Measurements from ENCODE around the gene PARP8.
"Not testable (repeated sequence)": the region's sequence is repeated elsewhere in the genome, so short reads cannot be mapped to it uniquely, and the experiment has no call there.

The PARP8 gene, protein sequence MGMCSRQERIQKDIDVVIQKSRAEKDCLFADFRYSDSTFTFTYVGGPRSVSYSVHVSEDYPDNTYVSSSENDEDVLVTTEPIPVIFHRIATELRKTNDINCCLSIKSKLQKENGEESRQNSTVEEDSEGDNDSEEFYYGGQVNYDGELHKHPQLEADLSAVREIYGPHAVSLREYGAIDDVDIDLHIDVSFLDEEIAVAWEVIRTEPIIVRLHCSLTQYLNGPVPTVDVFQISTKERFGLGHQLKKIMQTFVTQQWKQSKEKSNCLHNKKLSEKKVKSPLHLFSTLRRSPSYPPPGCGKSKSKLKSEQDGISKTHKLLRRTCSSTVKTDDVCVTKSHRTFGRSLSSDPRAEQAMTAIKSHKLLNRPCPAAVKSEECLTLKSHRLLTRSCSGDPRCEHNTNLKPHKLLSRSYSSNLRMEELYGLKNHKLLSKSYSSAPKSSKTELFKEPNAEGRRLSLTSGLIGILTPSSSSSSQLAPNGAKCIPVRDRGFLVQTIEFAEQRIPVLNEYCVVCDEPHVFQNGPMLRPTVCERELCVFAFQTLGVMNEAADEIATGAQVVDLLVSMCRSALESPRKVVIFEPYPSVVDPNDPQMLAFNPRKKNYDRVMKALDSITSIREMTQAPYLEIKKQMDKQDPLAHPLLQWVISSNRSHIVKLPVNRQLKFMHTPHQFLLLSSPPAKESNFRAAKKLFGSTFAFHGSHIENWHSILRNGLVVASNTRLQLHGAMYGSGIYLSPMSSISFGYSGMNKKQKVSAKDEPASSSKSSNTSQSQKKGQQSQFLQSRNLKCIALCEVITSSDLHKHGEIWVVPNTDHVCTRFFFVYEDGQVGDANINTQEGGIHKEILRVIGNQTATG

DNA sequence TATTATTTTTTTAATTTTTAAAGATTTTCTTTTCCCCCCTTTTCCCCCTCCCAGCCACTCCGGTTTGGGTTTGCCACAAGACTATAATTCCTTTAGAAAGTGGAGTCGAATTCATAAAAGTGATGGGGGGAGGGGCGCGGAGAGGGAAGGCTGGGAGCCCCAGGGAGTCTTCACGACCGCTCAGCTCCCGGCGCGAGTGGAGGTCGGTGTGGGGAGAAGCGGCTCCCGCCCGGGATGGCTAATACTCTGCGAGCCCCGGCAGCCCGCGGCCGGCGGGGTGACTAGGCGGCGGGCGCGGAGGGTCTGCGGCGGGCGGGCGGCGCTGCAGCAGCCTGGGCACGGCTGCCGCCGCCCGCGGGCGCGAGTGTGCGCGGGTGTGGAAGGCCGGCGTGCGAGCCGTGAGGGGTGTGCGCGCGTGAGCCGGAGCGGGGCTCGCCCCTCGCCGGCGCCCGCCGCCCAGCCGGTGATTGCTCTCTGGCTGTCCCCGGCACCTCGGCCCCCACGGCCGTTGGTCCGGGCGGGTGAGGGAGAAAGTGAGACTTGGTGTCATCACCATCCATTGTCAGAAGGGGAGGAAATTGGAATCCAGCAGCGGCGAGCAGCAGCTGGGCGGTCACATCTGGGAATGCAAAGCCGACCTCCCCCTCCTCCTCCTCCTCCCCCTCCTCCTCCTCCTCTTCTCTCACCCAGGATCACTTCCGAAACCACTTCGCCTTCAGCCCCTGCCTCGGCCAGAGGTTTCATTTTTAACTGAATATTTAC is at the start of gene PARP8:
PARP8 (plus strand) TSS at position 377 of the 762 bp plus-strand sequence. CDS start 459 bp downstream, outside the sequence.
- Histone ChIP-seq H3K36me3 (no peaks in the 10 kb centered on the region), H3K4me3 (peak within 1 kb of the TSS; percentile 82), H3K27ac (peak within 1 kb of the TSS; percentile 94), H3K4me1 (peaks cover 27% of the 10 kb centered on the region), H4K20me1 (no peaks in the 10 kb centered on the region), H3K27me3 (no peaks in the 10 kb centered on the region), H3K9ac (peak within 1 kb of the TSS; percentile 88), H3K9me3 (no peaks in the 10 kb centered on the region), H3K4me2 (peak within 1 kb of the TSS; percentile 78)
- no peak for TF ChIP-seq Cebpa-rat (IDR thresholded peaks at IDR 0.05)

- Histone ChIP-seq H4K20me1 (no peaks in the 10 kb centered on the region), H3K9me3 (no peaks in the 10 kb centered on the region), H3K4me1 (no peaks in the 10 kb centered on the region)
These were observed 42.8 kb upstream of the PARP8 start for GRCh38 chr5:50623666-50624065.

GRCh38 chr5:50634866-50635265 is 31.6 kb upstream of the PARP8 start:
- H3K36me3 ChIP-seq, H4K20me1 ChIP-seq, H3K27ac ChIP-seq, H3K9me3 ChIP-seq, H3K4me3 ChIP-seq, H3K4me2 ChIP-seq, H3K4me1 ChIP-seq, H3K9ac ChIP-seq, H3K27me3 ChIP-seq: not testable (repeated sequence)
- peak; percentile 61; the same call in 1 of the 2 replicates for TF ChIP-seq Cebpa-rat (IDR thresholded peaks at IDR 0.05)

More at GRCh38 chr5:50623666-50624065, 42.8 kb upstream of the PARP8 start:
- Histone ChIP-seq H3K27me3 (no peaks in the 10 kb centered on the region), H3K9ac (no peak overlapping the region), H3K4me3 (no peak overlapping the region), H3K27ac (no peak overlapping the region), H3K36me3 (no peaks in the 10 kb centered on the region), H3K4me2 (no peak overlapping the region)
- TF ChIP-seq Cebpa-rat (IDR thresholded peaks at IDR 0.05), result no peak

GRCh38 chr5:50637576-50637975 is 28.9 kb upstream of the PARP8 start:
- H4K20me1 ChIP-seq, H3K4me2 ChIP-seq, H3K4me1 ChIP-seq, H3K27me3 ChIP-seq, H3K27ac ChIP-seq, H3K4me3 ChIP-seq, H3K9me3 ChIP-seq, H3K9ac ChIP-seq, H3K36me3 ChIP-seq: not testable (repeated sequence)

DNA sequence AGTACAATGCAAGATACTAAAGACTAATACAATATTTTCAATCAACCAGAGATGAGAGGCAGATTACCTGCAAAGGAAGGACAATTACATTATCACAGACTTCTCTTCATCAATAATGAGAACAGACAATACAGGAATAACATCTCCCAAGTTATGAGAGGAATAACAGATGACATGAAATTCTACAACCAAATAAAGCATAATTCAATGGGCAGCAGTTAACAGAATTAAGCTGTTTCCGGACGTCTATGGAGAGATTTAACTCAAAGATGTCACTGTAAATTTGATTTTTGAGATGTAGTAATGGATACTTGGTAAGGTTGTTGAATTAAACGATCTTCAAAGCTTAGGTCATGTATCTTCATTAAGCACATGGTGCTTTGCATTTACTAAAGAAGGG is 19.8 kb upstream of the PARP8 start:
- Histone ChIP-seq H3K4me1 (no peaks in the 10 kb centered on the region), H3K9me3 (no peaks in the 10 kb centered on the region), H3K27me3 (no peaks in the 10 kb centered on the region), H4K20me1 (no peaks in the 10 kb centered on the region), H3K36me3 (no peaks in the 10 kb centered on the region), H3K4me2 (no peak overlapping the region), H3K4me3 (no peak overlapping the region), H3K27ac (no peak overlapping the region), H3K9ac (no peak overlapping the region)
- no peak for TF ChIP-seq Cebpa-rat (IDR thresholded peaks at IDR 0.05)

GRCh38 chr5:50647726-50648125 is 18.7 kb upstream of the PARP8 start:
- Histone ChIP-seq H3K36me3 (no peaks in the 10 kb centered on the region), H3K27me3 (no peaks in the 10 kb centered on the region), H3K4me3 (no peak overlapping the region), H3K27ac (no peak overlapping the region), H3K4me2 (no peak overlapping the region), H3K4me1 (no peaks in the 10 kb centered on the region), H4K20me1 (no peaks in the 10 kb centered on the region), H3K9me3 (no peaks in the 10 kb centered on the region), H3K9ac (no peak overlapping the region)
- no peak for TF ChIP-seq Cebpa-rat (IDR thresholded peaks at IDR 0.05)

DNA sequence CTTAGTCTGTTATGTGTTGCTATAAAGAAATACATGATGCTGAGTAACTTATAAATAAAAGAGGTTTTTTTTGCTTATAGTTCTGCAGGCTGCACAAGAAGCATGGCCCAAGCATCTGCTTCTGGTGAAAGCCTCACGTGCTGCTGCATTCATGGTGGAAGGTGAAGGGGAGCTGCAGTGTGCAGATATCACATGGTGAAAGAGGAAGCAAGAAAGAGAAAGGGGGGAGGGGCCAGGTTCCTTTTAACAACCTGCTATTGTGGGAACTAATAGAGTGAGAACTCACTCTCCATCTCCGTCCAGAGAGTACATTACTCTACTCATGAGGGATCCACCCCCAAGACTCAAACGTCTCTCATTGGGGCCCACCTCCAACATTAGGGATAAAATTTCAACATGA is 12.5 kb upstream of the PARP8 start:
- no peak overlapping the region for H3K4me2 ChIP-seq
- H3K27ac ChIP-seq, result no peak overlapping the region
- no peak for TF ChIP-seq Cebpa-rat (IDR thresholded peaks at IDR 0.05)
- H3K9me3 ChIP-seq, result no peaks in the 10 kb centered on the region
- no peak overlapping the region for H3K9ac ChIP-seq
- H3K36me3 ChIP-seq, result no peaks in the 10 kb centered on the region
- H3K4me3 ChIP-seq, result no peak overlapping the region
- no peaks in the 10 kb centered on the region for H4K20me1 ChIP-seq
- no peaks in the 10 kb centered on the region for H3K27me3 ChIP-seq
- H3K4me1 ChIP-seq, result no peaks in the 10 kb centered on the region

- no peak overlapping the region for H3K4me2 ChIP-seq
- H3K9me3 ChIP-seq, result no peaks in the 10 kb centered on the region
- H3K4me1 ChIP-seq, result no peaks in the 10 kb centered on the region
- no peaks in the 10 kb centered on the region for H3K27me3 ChIP-seq
- no peaks in the 10 kb centered on the region for H3K36me3 ChIP-seq
- H3K27ac ChIP-seq, result no peak overlapping the region
- H3K9ac ChIP-seq, result no peak overlapping the region
- no peak overlapping the region for H3K4me3 ChIP-seq
- no peak for TF ChIP-seq Cebpa-rat (IDR thresholded peaks at IDR 0.05)
- no peaks in the 10 kb centered on the region for H4K20me1 ChIP-seq
These were observed 11.2 kb upstream of the PARP8 start for GRCh38 chr5:50655067-50655809.

- no peak for TF ChIP-seq Cebpa-rat (IDR thresholded peaks at IDR 0.05)
- no peak overlapping the region for H3K4me2 ChIP-seq
These were observed 10.6 kb upstream of the PARP8 start for GRCh38 chr5:50655810-50656205.

More at GRCh38 chr5:50655810-50656205, 10.6 kb upstream of the PARP8 start:
- Histone ChIP-seq H3K27me3 (no peaks in the 10 kb centered on the region), H3K9me3 (no peaks in the 10 kb centered on the region), H4K20me1 (no peaks in the 10 kb centered on the region), H3K4me1 (no peaks in the 10 kb centered on the region), H3K4me3 (no peak overlapping the region), H3K27ac (no peak overlapping the region), H3K9ac (no peak overlapping the region), H3K36me3 (no peaks in the 10 kb centered on the region)

All from BLaER1 (cell line).